Gastroesophageal sphincter (tissue), 3 donors: ENCODE results near the gene DYSF.

Experiments used
- EP300 ChIP-seq: sonication (generic); formaldehyde crosslinking; IDR thresholded peaks from one replicate; pipeline ENCODE4 v1.6.1; 2017; ENCODE audit warnings: antibody characterized with exemption, mild to moderate bottlenecking
- POLR2A ChIP-seq, 2 donors: fragments of 450-650 bp; IDR thresholded peaks; one replicate each; pipeline ENCODE4 v1.6.1; 2017; ENCODE audit warnings: antibody characterized with exemption in 2 of 2, mild to moderate bottlenecking in 2 of 2, moderate library complexity in 1 of 2
- TF ChIP-seq, protein P1 (sequence below), 4 experiments: fragments of 200-600 bp in 2 of 4; fragments of 450-650 bp in 2 of 4; sonication (generic) in 1 of 4; IDR thresholded peaks; one replicate each; pipeline ENCODE4 v1.5.1; 2017 to 2019; ENCODE audit warnings: antibody characterized with exemption in 4 of 4, mild to moderate bottlenecking in 2 of 4, moderate library complexity in 2 of 4

DNA sequence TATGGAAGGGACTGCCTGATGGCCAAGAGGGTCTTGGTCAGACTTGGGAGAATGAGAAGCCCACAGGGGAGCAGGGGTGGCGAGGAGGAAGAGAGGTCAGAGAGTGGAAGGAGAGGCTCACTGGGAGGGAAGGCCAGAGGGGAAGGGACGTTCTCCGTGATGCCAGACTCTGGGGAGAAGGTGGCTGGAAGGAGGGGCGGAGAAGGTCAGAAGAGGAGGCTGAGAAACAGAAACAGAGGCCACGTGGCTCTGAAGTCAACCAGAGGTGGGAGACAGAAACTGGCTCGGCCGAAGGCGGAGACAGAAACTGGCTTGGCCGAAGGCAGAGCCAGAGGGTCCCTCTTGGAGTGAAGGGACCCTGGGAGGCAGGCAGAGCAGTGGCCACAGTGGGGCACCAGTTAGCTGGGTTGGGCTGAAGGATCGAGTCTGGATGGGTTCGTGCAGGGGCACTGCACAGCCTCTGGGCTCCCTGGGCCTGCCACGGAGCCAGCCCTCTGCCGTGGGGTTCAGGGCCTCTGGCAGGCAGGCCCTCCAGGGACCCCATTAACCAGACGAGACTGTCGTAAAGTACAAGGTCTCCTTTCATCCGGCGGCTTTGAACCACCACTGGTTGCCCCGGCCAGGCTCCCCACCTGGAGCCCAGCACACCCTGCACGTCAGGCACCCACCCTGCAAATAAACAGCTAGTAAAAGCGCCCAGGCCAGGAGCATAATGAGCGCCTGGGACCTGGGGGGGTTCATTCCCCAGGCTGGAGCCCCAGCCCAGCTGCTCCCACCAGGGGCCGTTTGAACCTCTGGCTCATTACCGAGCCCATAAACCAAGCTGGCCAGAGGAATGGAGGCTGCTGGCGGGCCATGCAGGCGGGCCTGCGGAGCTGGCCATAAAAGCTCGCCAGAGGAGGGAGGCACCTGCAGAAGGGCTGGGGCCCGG, 218.8 kb downstream of the DYSF start:
- TF ChIP-seq, protein P1, sequence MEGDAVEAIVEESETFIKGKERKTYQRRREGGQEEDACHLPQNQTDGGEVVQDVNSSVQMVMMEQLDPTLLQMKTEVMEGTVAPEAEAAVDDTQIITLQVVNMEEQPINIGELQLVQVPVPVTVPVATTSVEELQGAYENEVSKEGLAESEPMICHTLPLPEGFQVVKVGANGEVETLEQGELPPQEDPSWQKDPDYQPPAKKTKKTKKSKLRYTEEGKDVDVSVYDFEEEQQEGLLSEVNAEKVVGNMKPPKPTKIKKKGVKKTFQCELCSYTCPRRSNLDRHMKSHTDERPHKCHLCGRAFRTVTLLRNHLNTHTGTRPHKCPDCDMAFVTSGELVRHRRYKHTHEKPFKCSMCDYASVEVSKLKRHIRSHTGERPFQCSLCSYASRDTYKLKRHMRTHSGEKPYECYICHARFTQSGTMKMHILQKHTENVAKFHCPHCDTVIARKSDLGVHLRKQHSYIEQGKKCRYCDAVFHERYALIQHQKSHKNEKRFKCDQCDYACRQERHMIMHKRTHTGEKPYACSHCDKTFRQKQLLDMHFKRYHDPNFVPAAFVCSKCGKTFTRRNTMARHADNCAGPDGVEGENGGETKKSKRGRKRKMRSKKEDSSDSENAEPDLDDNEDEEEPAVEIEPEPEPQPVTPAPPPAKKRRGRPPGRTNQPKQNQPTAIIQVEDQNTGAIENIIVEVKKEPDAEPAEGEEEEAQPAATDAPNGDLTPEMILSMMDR (IDR thresholded peaks at IDR 0.05) = no peak
- no peak for TF ChIP-seq EP300
- TF ChIP-seq POLR2A (IDR thresholded peaks at IDR 0.05) = no peak
